Nasal cavity respiratory epithelium epithelial cell of viscerocranial mucosa (primary cell): ENCODE results near the gene SMAD7. TPM values are rescaled to one million over a fixed set of nuclear protein-coding genes. Genes with fewer than 3 reads are reported as not detected.

Experiments
- total RNA-seq: library from RNA; depleted of rRNA; stranded (reverse); fragments of >200 nt; gene quantifications from 2 replicates; pipeline ENCODE4 v1.2.3, GENCODE V29; 2014

SMAD7 gene, protein sequence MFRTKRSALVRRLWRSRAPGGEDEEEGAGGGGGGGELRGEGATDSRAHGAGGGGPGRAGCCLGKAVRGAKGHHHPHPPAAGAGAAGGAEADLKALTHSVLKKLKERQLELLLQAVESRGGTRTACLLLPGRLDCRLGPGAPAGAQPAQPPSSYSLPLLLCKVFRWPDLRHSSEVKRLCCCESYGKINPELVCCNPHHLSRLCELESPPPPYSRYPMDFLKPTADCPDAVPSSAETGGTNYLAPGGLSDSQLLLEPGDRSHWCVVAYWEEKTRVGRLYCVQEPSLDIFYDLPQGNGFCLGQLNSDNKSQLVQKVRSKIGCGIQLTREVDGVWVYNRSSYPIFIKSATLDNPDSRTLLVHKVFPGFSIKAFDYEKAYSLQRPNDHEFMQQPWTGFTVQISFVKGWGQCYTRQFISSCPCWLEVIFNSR
- total RNA-seq = 27.0 and 31.5 TPM in 2 replicates

DNA sequence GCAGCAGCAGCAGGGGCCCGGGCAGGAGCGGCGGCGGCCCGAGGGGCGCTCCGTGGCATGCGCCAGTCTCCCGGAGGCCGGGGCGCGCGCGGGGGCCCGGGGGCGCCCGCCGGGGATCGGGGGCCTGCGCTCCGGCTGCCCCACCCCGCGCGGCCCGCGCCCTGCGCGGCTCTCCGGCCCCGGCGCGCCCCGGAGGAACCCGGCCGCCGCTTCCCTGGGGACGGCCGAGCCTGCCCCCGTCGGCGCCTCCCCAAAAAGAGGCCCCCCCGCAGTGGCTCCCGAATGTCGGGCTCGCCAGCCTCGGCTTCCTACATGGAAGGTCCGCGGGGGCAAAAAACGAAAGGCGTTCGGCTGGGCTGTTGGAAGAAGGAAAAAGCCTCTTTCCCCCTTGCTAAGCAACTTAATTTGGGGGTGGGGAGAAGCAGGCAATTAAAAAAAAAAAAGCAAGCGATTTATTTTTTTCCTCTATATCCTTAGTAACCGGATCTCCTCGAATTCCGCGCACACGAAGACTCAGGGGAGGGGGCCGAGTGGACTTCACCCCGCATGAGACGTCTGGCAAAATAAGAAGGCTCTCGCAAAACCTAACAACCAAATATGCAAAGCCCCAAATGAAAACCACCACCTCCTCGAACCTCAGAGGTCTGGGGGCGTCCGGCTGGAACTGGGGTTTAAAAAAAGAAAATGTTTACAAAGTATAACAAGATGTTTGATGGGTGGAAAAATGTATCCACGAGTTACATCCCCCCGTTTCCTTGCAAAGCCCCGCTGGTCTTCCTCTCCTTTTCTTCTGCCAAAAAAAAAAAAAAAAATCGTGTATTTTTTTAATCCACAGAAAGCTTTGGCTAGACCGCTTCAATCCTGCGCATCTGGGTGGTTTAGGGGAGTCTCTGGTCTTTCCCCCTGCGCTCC, at the start of gene SMAD7:
SMAD7 (minus strand) TSS at position 430 of the 912 bp plus-strand sequence. CDS start 541 bp downstream, outside the sequence.

